Transverse colon (tissue), 4 donors: ENCODE data around the gene BHLHE40. TPM values are rescaled to one million over a fixed set of nuclear protein-coding genes. Genes with fewer than 3 reads are reported as not detected.

Source experiments
- DNase-seq: peaks from one replicate; pipeline ENCODE4 v3.0.0-alpha.2; 2019
- H3K27ac ChIP-seq, 4 donors: fragments of 200-600 bp; sonication (generic); 2 replicates each; pipeline ENCODE4 v1.5.1; 2016 to 2018; ENCODE audit warnings: inconsistent platforms in 4 of 4
- H3K27me3 ChIP-seq: fragments of 200-600 bp; sonication (generic); 2 replicates; pipeline ENCODE4 v1.5.1; 2017; ENCODE audit warnings: inconsistent platforms
- H3K36me3 ChIP-seq, 4 donors: fragments of 200-600 bp; sonication (generic); 2 replicates each; pipeline ENCODE4 v1.5.1; 2017 to 2019; ENCODE audit warnings: inconsistent platforms in 4 of 4
- H3K4me1 ChIP-seq, 4 donors: fragments of 200-600 bp; sonication (generic); 2 replicates each; pipeline ENCODE4 v1.5.1; 2017 to 2020; ENCODE audit warnings: inconsistent platforms in 4 of 4
- H3K4me3 ChIP-seq, 4 donors: fragments of 200-600 bp; sonication (generic); 1 replicate in 1 of 4; 2 replicates in 3 of 4; pipeline versions ENCODE4 v1.5.1 to v1.6.1; 2017 to 2019; ENCODE audit warnings: inconsistent platforms in 4 of 4
- H3K9me3 ChIP-seq, 2 donors: fragments of 200-600 bp; sonication (generic); 2 replicates each; pipeline ENCODE4 v1.5.1; 2017 to 2019; ENCODE audit warnings: inconsistent platforms in 2 of 2
- CTCF ChIP-seq, 5 experiments: fragments of 200-600 bp in 3 of 5; fragments of 450-650 bp in 2 of 5; sonication (generic) in 3 of 5; IDR thresholded peaks; 1 replicate in 2 of 5; 2 replicates in 3 of 5; pipeline ENCODE4 v1.5.1; 2016 to 2017; ENCODE audit warnings: antibody characterized with exemption in 5 of 5, inconsistent platforms in 3 of 5, mild to moderate bottlenecking in 2 of 5, moderate library complexity in 1 of 5
- EP300 ChIP-seq: sonication (generic); formaldehyde crosslinking; IDR thresholded peaks from one replicate; pipeline ENCODE4 v1.6.1; 2017; ENCODE audit warnings: antibody characterized with exemption, low read depth
- POLR2A ChIP-seq: fragments of 450-650 bp; IDR thresholded peaks from one replicate; pipeline ENCODE4 v1.6.1; 2016; ENCODE audit warnings: antibody characterized with exemption, mild to moderate bottlenecking, moderate library complexity
- POLR2AphosphoS5 ChIP-seq, 3 donors: sonication (generic); formaldehyde crosslinking; IDR thresholded peaks; one replicate each; pipeline ENCODE4 v1.6.1; 2016; ENCODE audit warnings: antibody characterized with exemption in 3 of 3
- WGBS, 2 donors: methylation state at CpG; one replicate each; pipeline ENCODE4 v1.1.5; 2018; ENCODE audit warnings: low coverage in 1 of 2; 5-methylcytosine and 5-hydroxymethylcytosine counted together
- in situ Hi-C, 4 donors: fragments of 200-750 bp; cut with MboI; loops; one replicate each; pipeline versions ENCODE4 v1.15.0 to v1.15.1; 2017; ENCODE audit warnings: low sequenced_read_pairs in 3 of 4, low pct_ligation_motif_present in 1 of 4, low pct_unique_long_range_greater_than_20kb in 1 of 4
- intact Hi-C: fragments of 100-400 bp; cut with DNase I; formaldehyde crosslinking; loops from one replicate; pipeline ENCODE4 v1.15.1; 2023; ENCODE audit warnings: low total_unique reads
- total RNA-seq, 4 donors: library from RNA; depleted of rRNA; stranded (reverse); fragments of >200 nt; gene quantifications; one replicate each; pipeline ENCODE4 v1.1.0, GENCODE V29; 2016

BHLHE40 gene
- total RNA-seq, 4 donors from 2014 or later = 13.4 to 50.9 (median 18.0) TPM

GRCh38 chr3:5006755-5007202, 27.5 kb downstream of the BHLHE40 start:
- Histone ChIP-seq H3K27me3 (no peaks in the 10 kb centered on the region), H3K36me3 (no peaks in the 10 kb centered on the region), H3K9me3 (no peaks in the 10 kb centered on the region), H3K4me3 (no peak overlapping the region), H3K4me1 (peaks cover 0 to 17% (median 7%) of the 10 kb centered on the region in 4 donors), H3K27ac (no peak overlapping the region)
- DNase-seq = no peak
- in situ Hi-C loops (no loop called here), intact Hi-C loops (no loop called here)
- 67% methylated on average over 9 of the region's 9 CpGs; no CpG with 5 or more reads in 1 of the 2 donors for WGBS, 2 donors
- TF ChIP-seq POLR2AphosphoS5 (IDR thresholded peaks at IDR 0.05) = no peak
- TF ChIP-seq POLR2A = no peak
- no peak for TF ChIP-seq CTCF (IDR thresholded peaks at IDR 0.05)
- TF ChIP-seq EP300 = no peak

GRCh38 chr3:5007873-5008272, 28.6 kb downstream of the BHLHE40 start:
- Histone ChIP-seq H3K9me3 (no peaks in the 10 kb centered on the region), H3K4me3 (no peak overlapping the region), H3K4me1 (peaks cover 0 to 23% (median 7%) of the 10 kb centered on the region in 4 donors), H3K27ac (no peak overlapping the region), H3K36me3 (no peaks in the 10 kb centered on the region), H3K27me3 (no peaks in the 10 kb centered on the region)
- TF ChIP-seq CTCF (IDR thresholded peaks at IDR 0.05) (no peak), POLR2A (no peak), POLR2AphosphoS5 (IDR thresholded peaks at IDR 0.05) (no peak), EP300 (no peak)
- in situ Hi-C loops = no loop called here
- WGBS, 2 donors = 76 to 96% methylated on average over 4 to 6 of the region's 6 CpGs
- no peak for DNase-seq
- intact Hi-C loops = no loop called here

- Histone ChIP-seq H3K27ac (no peak overlapping the region), H3K36me3 (no peaks in the 10 kb centered on the region), H3K4me3 (no peak overlapping the region), H3K27me3 (no peaks in the 10 kb centered on the region), H3K4me1 (peaks cover 0 to 36% (median 10%) of the 10 kb centered on the region in 4 donors), H3K9me3 (no peaks in the 10 kb centered on the region)
- intact Hi-C loops (no loop called here), in situ Hi-C loops (no loop called here)
- WGBS, 2 donors = 73 to 81% methylated on average over 5 to 12 of the region's 12 CpGs
- no peak for DNase-seq
- TF ChIP-seq CTCF (IDR thresholded peaks at IDR 0.05) (no peak), POLR2A (no peak), EP300 (no peak), POLR2AphosphoS5 (IDR thresholded peaks at IDR 0.05) (no peak)
Measured at GRCh38 chr3:5009506-5010109, 30.4 kb downstream of the BHLHE40 start.

GRCh38 chr3:5010140-5010539, 30.9 kb downstream of the BHLHE40 start:
- no peak for TF ChIP-seq POLR2AphosphoS5 (IDR thresholded peaks at IDR 0.05)
- TF ChIP-seq POLR2A = no peak
- TF ChIP-seq CTCF (IDR thresholded peaks at IDR 0.05) = no peak
- TF ChIP-seq EP300 = no peak
- Histone ChIP-seq H3K9me3 (no peaks in the 10 kb centered on the region), H3K36me3 (no peaks in the 10 kb centered on the region), H3K27me3 (no peaks in the 10 kb centered on the region), H3K4me1 (peaks cover 0 to 36% (median 10%) of the 10 kb centered on the region in 4 donors), H3K27ac (no peak overlapping the region), H3K4me3 (no peak overlapping the region)
- in situ Hi-C loops = no loop called here
- DNase-seq = no peak
- intact Hi-C loops = no loop called here
- WGBS, 2 donors = 92 to 97% methylated on average over 5 to 6 of the region's 6 CpGs
